Heart left ventricle (tissue), 16 donors: Measurements from ENCODE around the gene ANO4. TPM values are rescaled to one million over a fixed set of nuclear protein-coding genes. Genes with fewer than 3 reads are reported as not detected.
"Not testable (repeated sequence)": the region's sequence is repeated elsewhere in the genome, so short reads cannot be mapped to it uniquely, and the experiment has no call there.

Experiments
- ATAC-seq, 4 donors: fragments of 200-7000 bp; cut with Tn5 transposase; one replicate each; pipeline ENCODE4 v1.9.1; 2020 to 2022; ENCODE audit warnings: moderate library complexity in 4 of 4, mild to moderate bottlenecking in 3 of 4, moderate number of reproducible peaks in 1 of 4
- DNase-seq, 5 donors: peaks; one replicate each; pipeline ENCODE4 v3.0.0-alpha.2; 2020
- H3K27ac ChIP-seq, 12 donors: fragments of 200-600 bp; sonication (generic) in 4 of 12; one replicate each; pipeline versions ENCODE4 v1.5.0 to v1.8.0; 2016 to 2022; ENCODE audit warnings: mild to moderate bottlenecking in 2 of 12
- H3K27me3 ChIP-seq, 9 donors: fragments of 200-600 bp; sonication (generic) in 2 of 9; one replicate each; pipeline versions ENCODE4 v1.5.1 to v1.8.0; 2016 to 2022; ENCODE audit warnings: mild to moderate bottlenecking in 3 of 9
- H3K36me3 ChIP-seq, 9 donors: fragments of 200-600 bp; sonication (generic) in 2 of 9; one replicate each; pipeline versions ENCODE4 v1.5.0 to v1.8.0; 2018 to 2022; ENCODE audit warnings: mild to moderate bottlenecking in 2 of 9
- H3K4me1 ChIP-seq, 12 donors: fragments of 200-600 bp; sonication (generic) in 4 of 12; one replicate each; pipeline versions ENCODE4 v1.5.0 to v1.8.0; 2016 to 2022; ENCODE audit warnings: mild to moderate bottlenecking in 3 of 12
- H3K4me3 ChIP-seq, 12 donors: fragments of 200-600 bp; sonication (generic) in 4 of 12; one replicate each; pipeline versions ENCODE4 v1.5.0 to v1.8.0; 2017 to 2022; ENCODE audit warnings: mild to moderate bottlenecking in 9 of 12, moderate library complexity in 4 of 12
- H3K9me3 ChIP-seq, 12 donors: fragments of 200-600 bp; sonication (generic) in 4 of 12; one replicate each; pipeline versions ENCODE4 v1.5.0 to v1.8.0; 2016 to 2022; ENCODE audit warnings: mild to moderate bottlenecking in 1 of 12
- CTCF ChIP-seq, 12 donors: fragments of 200-600 bp; sonication (generic) in 4 of 12; IDR thresholded peaks; one replicate each; pipeline versions ENCODE4 v1.5.0 to v1.8.0; 2018 to 2022; ENCODE audit warnings: antibody characterized with exemption in 12 of 12, mild to moderate bottlenecking in 5 of 12
- POLR2A ChIP-seq, 2 donors: fragments of 450-650 bp; IDR thresholded peaks; one replicate each; pipeline ENCODE4 v1.6.1; 2017; ENCODE audit warnings: antibody characterized with exemption in 2 of 2, mild to moderate bottlenecking in 2 of 2, moderate library complexity in 2 of 2
- WGBS, 4 donors: extraction: QIAGEN DNeasy Blood & Tissue Kit in 2 of 4; methylation state at CpG; one replicate each; pipeline versions ENCODE4 v1.1.5 to v1.1.7; 2013 to 2018; 5-methylcytosine and 5-hydroxymethylcytosine counted together
- intact Hi-C, 10 donors: fragments of 100-400 bp; cut with DNase I; formaldehyde crosslinking; loops; one replicate each; pipeline versions ENCODE4 v1.11.1 to v1.14.2; 2022
- polyA plus RNA-seq, 2 donors: library from polyadenylated mRNA; stranded (reverse); fragments of 200-250 nt; gene quantifications; one replicate each; pipeline ENCODE4 v1.2.3, GENCODE V29; 2013
- total RNA-seq, 9 donors: library from RNA; depleted of rRNA in 2 of 9; stranded (reverse); fragments of >200 nt in 2 of 9; fragmentation: NEBNext Ultra II Directional in 3 of 9; extraction: Animal tissue kit (Norgen Biotek cat#: 25700) in 3 of 9; gene quantifications; one replicate each; pipeline versions ENCODE4 v1.1.0 to v1.2.4, GENCODE V29; 2016 to 2023
- donor health status: ischemic (EF 13 %, LVEDD 7.1; RV severe dilation, severe dysfunction).
- donor health status: healthy with polysubstance abuse.
- donor health status: DM: no; HTN: yes; CAD: no.
- donor health status: DM: no; HTN: no; CAD: no.
- donor health status: ischemic (EF 25% LVEDD 6.9; RV normal size, moderate dysfunction).
- donor health status: ischemic (EF 25% LVEDD 5.7; RV mildly dilated, moderate dysfunction).
- donor health status: healthy.
- donor health status: DM: yes; HTN: yes; CAD: no.
- donor health status: ischemic (EF 35%, LVEDD 5.7; RV mildly dilated, moderate dysfunction).
- donor health status: nonischemic (EF 11% LVEDD 7.7; RV severe dilation, severe dysfunction).
- donor health status: DM: yes; HTN: yes; CAD: no.
- donor health status: PGD.
- donor health status: ischemic (EF 29% LVEDD 5.4; RV normal size, mild dysfunction).
- donor health status: nonischemic (EF 23%, LVEDD 6.1; RV moderate dilation, normal function).

The ANO4 gene
- total and polyA plus RNA-seq, 11 donors = 0.05 to 0.50 (median 0.12) TPM; not detected in 6

DNA sequence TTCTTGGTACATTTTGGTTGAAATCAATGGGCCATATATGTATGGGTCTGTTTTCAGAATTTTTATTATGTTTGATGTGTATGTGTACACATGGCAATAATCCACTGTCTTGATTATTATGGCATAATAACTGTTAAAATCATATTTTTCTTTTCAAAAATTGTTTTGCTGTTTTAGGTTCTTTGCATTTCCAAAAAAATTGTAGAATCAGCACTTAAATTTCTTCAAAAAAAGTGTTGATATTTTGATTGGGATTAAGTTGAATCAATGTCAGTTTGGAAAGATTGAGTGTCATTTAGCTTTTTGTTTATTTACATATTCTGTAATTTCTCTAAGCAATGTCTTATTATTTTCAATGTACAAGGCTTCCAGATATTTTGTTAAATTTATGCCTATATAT, 261.4 kb downstream of the ANO4 start:
- Histone ChIP-seq H3K4me1 (peaks cover 0 to 7% (median 0%) of the 10 kb centered on the region in 12 donors), H3K27ac (no peak overlapping the region), H3K36me3 (no peaks in the 10 kb centered on the region), H3K9me3 (peaks cover 0 to 7% (median 0%) of the 10 kb centered on the region in 12 donors), H3K27me3 (no peaks in the 10 kb centered on the region), H3K4me3 (no peak overlapping the region)
- DNase-seq (no peak), ATAC-seq (no peak)
- TF ChIP-seq POLR2A (IDR thresholded peaks at IDR 0.05) (no peak), CTCF (IDR thresholded peaks at IDR 0.05) (no peak)
- intact Hi-C loops = no loop called here

DNA sequence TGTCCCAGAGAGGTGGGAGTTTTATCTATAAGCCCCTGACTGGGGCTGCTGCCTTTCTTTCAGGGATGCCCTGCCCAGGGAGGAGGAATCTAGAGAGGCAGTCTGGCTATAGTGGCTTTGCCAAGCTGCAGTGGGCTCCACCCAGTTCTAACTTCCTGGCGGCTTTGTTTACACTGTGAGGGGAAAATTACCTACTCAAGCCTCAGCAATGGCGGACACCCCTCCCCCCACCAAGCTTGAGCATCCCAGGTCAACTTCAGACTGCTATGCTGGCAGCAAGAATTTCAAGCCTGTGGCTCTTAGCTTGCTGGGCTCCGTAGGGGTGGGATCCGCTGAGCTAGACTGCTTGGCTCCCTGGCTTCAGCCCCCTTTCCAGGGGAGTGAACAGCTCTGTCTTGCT, 267.9 kb downstream of the ANO4 start:
- H3K4me3 ChIP-seq, intact Hi-C loops, H3K27me3 ChIP-seq, DNase-seq, H3K36me3 ChIP-seq, ATAC-seq, H3K27ac ChIP-seq, H3K4me1 ChIP-seq, H3K9me3 ChIP-seq: not testable (repeated sequence)
- 86 to 92% (median 90%) methylated on average over 2 to 4 of the region's 4 CpGs for WGBS, 4 donors

DNA sequence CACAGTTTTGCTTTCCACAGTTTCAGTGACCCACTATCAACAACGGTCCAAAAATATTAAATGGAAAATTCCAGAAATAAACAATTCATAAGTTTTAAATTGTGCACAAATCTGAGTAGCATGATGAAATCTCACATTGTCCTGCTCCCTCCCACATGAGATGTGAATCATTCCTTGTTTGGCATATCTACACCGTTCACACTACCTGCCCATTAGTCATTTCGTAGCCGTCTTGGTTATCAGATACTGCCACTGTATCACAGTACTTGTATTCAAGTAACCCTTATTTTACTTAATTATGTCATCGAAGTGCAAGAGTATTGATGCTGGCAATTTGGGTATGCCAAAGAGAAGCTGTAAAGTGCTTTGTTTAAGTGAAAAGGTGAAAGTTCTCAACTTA, 270.1 kb downstream of the ANO4 start:
- DNase-seq (no peak), ATAC-seq (no peak)
- TF ChIP-seq CTCF (IDR thresholded peaks at IDR 0.05) = no peak
- no peak for TF ChIP-seq POLR2A (IDR thresholded peaks at IDR 0.05)
- no peaks in the 10 kb centered on the region for H3K4me1 ChIP-seq
- H3K9me3 ChIP-seq = no peaks in the 10 kb centered on the region
- no peak overlapping the region for H3K4me3 ChIP-seq
- H3K27me3 ChIP-seq = no peaks in the 10 kb centered on the region
- intact Hi-C loops = no loop called here
- WGBS, 4 donors = 78 to 85% (median 83%) methylated on average over 5 of the region's 5 CpGs
- H3K36me3 ChIP-seq = no peaks in the 10 kb centered on the region
- no peak overlapping the region for H3K27ac ChIP-seq

DNA sequence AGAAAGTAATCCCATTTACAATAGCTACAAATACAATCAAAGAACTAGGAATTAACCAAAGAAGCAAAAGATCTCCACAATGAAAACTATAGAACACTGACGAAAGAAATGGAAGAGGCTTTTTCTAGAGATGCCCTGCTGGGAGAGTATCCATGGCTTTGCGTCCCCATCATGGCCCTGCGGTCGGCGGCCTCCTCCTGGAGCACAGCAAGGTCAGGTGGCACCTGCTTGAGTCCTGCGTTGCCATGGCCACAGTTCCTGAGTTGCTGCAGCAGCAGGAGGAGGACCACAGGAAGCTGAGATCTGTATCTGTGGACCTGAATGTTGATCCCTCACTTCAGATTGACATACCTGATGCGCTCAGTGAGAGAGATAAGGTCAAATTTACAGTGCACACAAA, 271.9 kb downstream of the ANO4 start:
- Histone ChIP-seq H3K4me1 (no peaks in the 10 kb centered on the region), H3K27ac (no peak overlapping the region), H3K4me3 (no peak overlapping the region), H3K27me3 (no peaks in the 10 kb centered on the region), H3K36me3 (no peaks in the 10 kb centered on the region), H3K9me3 (peaks cover 0 to 1% (median 0%) of the 10 kb centered on the region in 12 donors)
- DNase-seq (peak in 1 of 5 donors; percentile 37), ATAC-seq (no peak)
- TF ChIP-seq POLR2A (IDR thresholded peaks at IDR 0.05) = no peak
- 84 to 93% (median 90%) methylated on average over 7 of the region's 7 CpGs for WGBS, 4 donors
- intact Hi-C loops = no loop called here

GRCh38 chr12:101068402-101068801, 273.8 kb downstream of the ANO4 start:
- WGBS, 4 donors = 82 to 89% (median 86%) methylated on average over 3 of the region's 3 CpGs
- intact Hi-C loops = no loop called here
- TF ChIP-seq CTCF (IDR thresholded peaks at IDR 0.05) (no peak), POLR2A (IDR thresholded peaks at IDR 0.05) (no peak)
- Histone ChIP-seq H3K36me3 (no peaks in the 10 kb centered on the region), H3K4me3 (no peak overlapping the region), H3K9me3 (peaks cover 0 to 10% (median 0%) of the 10 kb centered on the region in 12 donors), H3K27me3 (no peaks in the 10 kb centered on the region), H3K4me1 (no peaks in the 10 kb centered on the region), H3K27ac (no peak overlapping the region)
- no peak for ATAC-seq
- no peak for DNase-seq
